A673 (cell line): ENCODE measurements around the gene KLK11. TPM values are rescaled to one million over a fixed set of nuclear protein-coding genes. Genes with fewer than 3 reads are reported as not detected.

ENCODE experiments used
- BruUV-seq: library from RNA; stranded (reverse); fragments of 400-500 nt; replicated peaks from 2 replicates; lab custom pipeline; 2021; lab: Mats Ljungman, UMichigan
- CTCF ChIA-PET: fragments of 300-600 bp; sonication (Branson Sonifier 250); formaldehyde crosslinking; loops from one replicate; lab custom pipeline; 2022; ENCODE audit warnings: antibody characterized with exemption; lab: Charles Lee
- POLR2A ChIA-PET: fragments of 300-600 bp; sonication (Branson Sonifier 250); formaldehyde crosslinking; loops from one replicate; lab custom pipeline; 2022; ENCODE audit warnings: antibody characterized with exemption; ENCODE audit not compliant: low non-redundant PET; lab: Charles Lee
- DNase-seq: peaks from one replicate; pipeline ENCODE4 v3.0.0-alpha.2; 2015; ENCODE audit warnings: low spot score
- H3K27ac ChIP-seq: fragments of 200-600 bp; sonication (generic); 2 replicates; pipeline ENCODE4 v1.5.1; 2016; ENCODE audit warnings: mixed run types, low read depth, mild to moderate bottlenecking, mixed read lengths, antibody characterized with exemption, low read length; ENCODE audit not compliant: poor library complexity, severe bottlenecking
- H3K27me3 ChIP-seq: fragments of 200-600 bp; sonication (generic); replicated peaks from 2 replicates; pipeline ENCODE4 v1.6.1; 2017; ENCODE audit warnings: mixed run types, low read depth, mild to moderate bottlenecking, mixed read lengths, antibody characterized with exemption, low read length; ENCODE audit not compliant: insufficient read depth, poor library complexity
- H3K36me3 ChIP-seq: fragments of 200-600 bp; sonication (generic); 2 replicates; pipeline ENCODE4 v1.6.1; 2016; ENCODE audit warnings: mixed run types, mild to moderate bottlenecking, mixed read lengths, antibody characterized with exemption, low read length; ENCODE audit not compliant: insufficient read depth, poor library complexity, severe bottlenecking
- H3K4me1 ChIP-seq: fragments of 200-600 bp; sonication (generic); 2 replicates; pipeline ENCODE4 v1.6.1; 2017; ENCODE audit warnings: mixed run types, mild to moderate bottlenecking, mixed read lengths, antibody characterized with exemption, low read length; ENCODE audit not compliant: insufficient read depth, poor library complexity, severe bottlenecking
- H3K4me3 ChIP-seq: fragments of 200-600 bp; sonication (generic); 2 replicates; pipeline ENCODE4 v1.5.1; 2016; ENCODE audit warnings: low read depth, mixed run types, mild to moderate bottlenecking, mixed read lengths, low read length; ENCODE audit not compliant: poor library complexity, severe bottlenecking
- H3K9me3 ChIP-seq: fragments of 200-600 bp; sonication (generic); 2 replicates; pipeline ENCODE4 v1.6.1; 2016; ENCODE audit warnings: mixed run types, low read depth, mild to moderate bottlenecking, mixed read lengths, antibody characterized with exemption, low read length; ENCODE audit not compliant: poor library complexity, severe bottlenecking
- EZH2 ChIP-seq: fragments of 200-600 bp; sonication (generic); IDR thresholded peaks from 2 replicates; pipeline ENCODE4 v1.6.1; 2017; ENCODE audit warnings: borderline replicate concordance, low read depth, mild to moderate bottlenecking, mixed read lengths, antibody characterized with exemption, low read length; ENCODE audit not compliant: poor library complexity, severe bottlenecking
- intact Hi-C: fragments of 100-400 bp; cut with micrococcal nuclease; formaldehyde crosslinking; loops from one replicate; pipeline ENCODE4 v1.10.0; 2022; ENCODE audit not compliant: unreplicated experiment
- total RNA-seq: library from RNA; stranded (reverse); gene quantifications from 2 replicates; pipeline ENCODE4 v1.2.3, GENCODE V29; 2021
- TF ChIP-seq, protein P1 (sequence below): fragments of 300-800, 200-600 bp; sonication (generic); conservative IDR thresholded peaks from 2 replicates; pipeline ENCODE4 v1.5.1; 2017; ENCODE audit warnings: low read depth, mild to moderate bottlenecking, antibody characterized with exemption, low read length, moderate library complexity, mixed read lengths

Gene KLK11
- total RNA-seq, 1 experiment from 2014 or later: not detected

DNA sequence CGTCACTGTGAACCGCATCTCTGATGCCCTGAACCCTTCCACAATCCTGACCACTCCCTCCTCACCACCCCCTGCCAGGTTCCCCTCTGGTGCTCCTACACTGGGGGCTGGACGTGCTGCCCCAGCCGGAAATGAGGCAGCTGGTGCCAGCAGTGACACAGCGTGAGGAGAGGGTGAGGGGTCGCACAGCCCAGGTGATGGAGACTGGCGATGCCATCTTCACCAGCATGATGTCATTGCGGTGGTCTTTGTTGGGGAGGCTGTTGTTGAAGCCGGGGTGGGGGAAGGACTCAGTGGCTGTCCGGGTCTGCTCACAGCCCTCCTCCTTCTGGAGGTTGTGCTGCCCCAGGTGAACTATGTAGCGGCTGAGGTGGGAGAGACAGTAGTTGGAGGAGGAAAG lies 2.5 kb downstream of the KLK11 start:
- Histone ChIP-seq H3K27me3 (peaks cover 83% of the 10 kb centered on the region), H3K4me1 (no peaks in the 10 kb centered on the region), H3K4me3 (no peak overlapping the region), H3K27ac (no peak overlapping the region), H3K9me3 (no peaks in the 10 kb centered on the region), H3K36me3 (no peaks in the 10 kb centered on the region)
- DNase-seq: no peak
- ChIA-PET CTCF (no interaction called here), POLR2A (no interaction called here)
- no TSS peak for BruUV-seq
- intact Hi-C loops: no loop called here
- no peak for TF ChIP-seq EZH2
- TF ChIP-seq, protein P1, sequence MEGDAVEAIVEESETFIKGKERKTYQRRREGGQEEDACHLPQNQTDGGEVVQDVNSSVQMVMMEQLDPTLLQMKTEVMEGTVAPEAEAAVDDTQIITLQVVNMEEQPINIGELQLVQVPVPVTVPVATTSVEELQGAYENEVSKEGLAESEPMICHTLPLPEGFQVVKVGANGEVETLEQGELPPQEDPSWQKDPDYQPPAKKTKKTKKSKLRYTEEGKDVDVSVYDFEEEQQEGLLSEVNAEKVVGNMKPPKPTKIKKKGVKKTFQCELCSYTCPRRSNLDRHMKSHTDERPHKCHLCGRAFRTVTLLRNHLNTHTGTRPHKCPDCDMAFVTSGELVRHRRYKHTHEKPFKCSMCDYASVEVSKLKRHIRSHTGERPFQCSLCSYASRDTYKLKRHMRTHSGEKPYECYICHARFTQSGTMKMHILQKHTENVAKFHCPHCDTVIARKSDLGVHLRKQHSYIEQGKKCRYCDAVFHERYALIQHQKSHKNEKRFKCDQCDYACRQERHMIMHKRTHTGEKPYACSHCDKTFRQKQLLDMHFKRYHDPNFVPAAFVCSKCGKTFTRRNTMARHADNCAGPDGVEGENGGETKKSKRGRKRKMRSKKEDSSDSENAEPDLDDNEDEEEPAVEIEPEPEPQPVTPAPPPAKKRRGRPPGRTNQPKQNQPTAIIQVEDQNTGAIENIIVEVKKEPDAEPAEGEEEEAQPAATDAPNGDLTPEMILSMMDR: no peak

DNA sequence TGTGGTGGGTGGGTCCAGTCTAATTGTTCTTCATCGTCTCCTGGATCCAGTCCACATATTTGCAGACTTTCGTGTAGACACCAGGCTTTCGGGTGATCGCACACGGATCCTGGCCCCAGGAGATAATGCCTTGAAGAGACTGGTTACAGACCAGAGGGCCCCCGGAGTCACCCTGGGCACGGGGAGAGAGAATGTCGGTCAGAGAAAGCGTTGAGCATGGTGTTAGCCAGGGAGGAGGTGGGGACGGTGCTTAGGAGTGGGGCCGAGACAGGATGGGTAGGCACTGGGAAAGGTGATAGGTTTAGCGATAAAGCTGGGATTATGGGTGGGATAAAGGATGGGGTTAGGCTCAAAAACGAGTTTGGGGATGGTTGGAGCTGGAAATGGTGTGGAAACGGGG lies 3.9 kb downstream of the KLK11 start:
- BruUV-seq: no TSS peak
- POLR2A ChIA-PET: no interaction called here

DNA sequence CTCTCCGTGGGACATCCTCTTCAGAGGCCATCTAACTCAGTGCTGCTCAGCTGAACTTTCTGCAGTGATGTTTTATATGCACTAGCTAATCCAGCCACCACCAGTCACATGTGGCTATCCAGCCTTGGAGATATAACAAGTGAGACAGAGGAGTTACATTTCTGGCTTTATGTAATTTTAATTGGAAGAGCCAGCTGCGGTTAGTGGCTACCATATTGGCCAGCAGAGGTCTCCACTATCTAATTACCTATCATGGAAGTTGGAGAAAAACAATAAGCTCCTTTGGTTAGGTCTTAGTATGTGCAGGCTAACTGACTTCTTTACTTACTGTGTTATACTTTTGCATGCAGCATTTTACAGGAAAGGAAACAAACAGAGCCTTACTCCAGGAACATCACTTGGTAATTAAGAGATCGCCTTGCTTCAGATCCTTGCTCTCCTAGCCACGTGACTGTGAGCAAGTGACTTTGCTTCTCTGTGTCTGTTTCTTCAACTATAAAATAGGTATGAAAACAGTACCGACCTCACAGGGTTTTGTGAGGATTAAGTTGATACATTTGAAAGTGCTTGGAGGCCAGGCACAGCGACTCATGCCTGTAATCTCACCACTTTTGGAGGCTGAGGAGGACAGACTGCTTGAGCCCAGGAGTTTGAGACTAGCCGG lies 5.3 kb downstream of the KLK11 start:
- ChIA-PET CTCF (interaction anchor here (0.7 to 1.5 kb wide), 3 partner anchors 75 to 238 kb away, joined by 3 to 10 read pairs (median 3); no protein-coding TSS in a partner anchor), POLR2A (no interaction called here)
- TF ChIP-seq EZH2: no peak
- TF ChIP-seq, protein P1: peak; percentile 70
- peak; percentile 60 for DNase-seq
- Histone ChIP-seq H3K27ac (no peak overlapping the region), H3K4me3 (no peak overlapping the region), H3K9me3 (no peaks in the 10 kb centered on the region), H3K27me3 (peaks cover 87% of the 10 kb centered on the region), H3K36me3 (no peaks in the 10 kb centered on the region), H3K4me1 (peaks cover 7% of the 10 kb centered on the region)
- intact Hi-C loops: loop anchor here (1.0 kb wide), 1 partner anchor 73 kb away; no protein-coding TSS in a partner anchor
- no TSS peak for BruUV-seq

More for the DNA sequence above, 3.9 kb downstream of the KLK11 start:
- no peak overlapping the region for H3K4me3 ChIP-seq
- no peaks in the 10 kb centered on the region for H3K36me3 ChIP-seq
- TF ChIP-seq, protein P1: no peak
- peak; percentile 30 for TF ChIP-seq EZH2
- CTCF ChIA-PET: no interaction called here
- no peaks in the 10 kb centered on the region for H3K4me1 ChIP-seq
- H3K27ac ChIP-seq: no peak overlapping the region
- H3K27me3 ChIP-seq: peaks cover 91% of the 10 kb centered on the region
- intact Hi-C loops: no loop called here
- no peak for DNase-seq
- no peaks in the 10 kb centered on the region for H3K9me3 ChIP-seq
